ENCODE data around the gene MRPL4. TPM values are rescaled to one million over a fixed set of nuclear protein-coding genes. Genes with fewer than 3 reads are reported as not detected.
A peak's percentile ranks its signal among the peaks of the same experiment; 100 is the strongest.

Gene MRPL4
- total RNA-seq, 2 experiments from 2014 or later, result 44.6 to 47.3 TPM

GRCh38 chr19:10228393-10228792, 23.6 kb upstream of the MRPL4 start:
- Histone ChIP-seq H3K36me3 (ENCODE audit: insufficient read depth, low read length) (peaks cover 11% of the 10 kb centered on the region), H3K4me1 (ENCODE audit: insufficient read depth, low read length) (peaks cover 40% of the 10 kb centered on the region), H3K9me3 (ENCODE audit: control insufficient read depth in 1 of 2, insufficient read depth in 1 of 2, low read length in 2 of 2) (no peaks in the 10 kb centered on the region), H3K4me3 (ENCODE audit: low read length) (no peak overlapping the region), H3K27me3 (ENCODE audit: control insufficient read depth in 1 of 2, insufficient read depth in 2 of 2, low read length in 2 of 2) (no peaks in the 10 kb centered on the region), H3K27ac (ENCODE audit: low read depth in 1 of 2, low read length in 2 of 2) (no peak overlapping the region)
- Mint-ChIP-seq H3K4me1 (ENCODE audit: low read depth) (peaks cover 23% of the 10 kb centered on the region), H3K4me3 (peak overlapping the region; percentile 92), H3K9me3 (no peaks in the 10 kb centered on the region), H3K36me3 (ENCODE audit: low read depth) (peaks cover 5% of the 10 kb centered on the region), H3K27me3 (no peaks in the 10 kb centered on the region), H3K27ac (peak overlapping the region; percentile 92)
- no peak for TF ChIP-seq CTCF (IDR thresholded peaks at IDR 0.05)
- ATAC-seq (ENCODE audit: poor library complexity) (no peak), DNase-seq (peak in 1 of 14 experiments; percentile 46)
- intact Hi-C loops (cut with DNase I, micrococcal nuclease), result loop anchor here in 1 of 2 experiments (10.0 kb wide), 1 partner anchor 374 kb away; no protein-coding TSS in a partner anchor
- ChIA-PET POLR2A (no interaction called here), CTCF (interaction anchor here (1.0 to 3.0 kb wide), 5 partner anchors 9 to 33 kb away, joined by 4 to 38 read pairs (median 6); partner anchors contain the start of gene MRPL4)

GRCh38 chr19:10228920-10229319, 23.1 kb upstream of the MRPL4 start:
- H3K4me1 Mint-ChIP-seq (ENCODE audit: low read depth), result peaks cover 23% of the 10 kb centered on the region
- Histone ChIP-seq H3K9me3 (ENCODE audit: control insufficient read depth in 1 of 2, insufficient read depth in 1 of 2, low read length in 2 of 2) (no peaks in the 10 kb centered on the region), H3K27me3 (ENCODE audit: control insufficient read depth in 1 of 2, insufficient read depth in 2 of 2, low read length in 2 of 2) (no peaks in the 10 kb centered on the region), H3K36me3 (ENCODE audit: insufficient read depth, low read length) (peaks cover 11% of the 10 kb centered on the region), H3K4me3 (ENCODE audit: low read length) (no peak overlapping the region), H3K4me1 (ENCODE audit: insufficient read depth, low read length) (peaks cover 40% of the 10 kb centered on the region), H3K27ac (ENCODE audit: low read depth in 1 of 2, low read length in 2 of 2) (no peak overlapping the region)
- H3K9me3 Mint-ChIP-seq, result no peaks in the 10 kb centered on the region
- ATAC-seq (ENCODE audit: poor library complexity), result no peak
- no peaks in the 10 kb centered on the region for H3K27me3 Mint-ChIP-seq
- peak; percentile 75 for TF ChIP-seq CTCF (IDR thresholded peaks at IDR 0.05)
- peak overlapping the region; percentile 92 for H3K27ac Mint-ChIP-seq
- peaks cover 4% of the 10 kb centered on the region for H3K36me3 Mint-ChIP-seq (ENCODE audit: low read depth)
- DNase-seq, result peak in 11 of 14 experiments; percentile 21 to 71 (median 25)
- ChIA-PET CTCF (interaction anchor here (1.0 to 3.0 kb wide), 5 partner anchors 10 to 33 kb away, joined by 4 to 38 read pairs (median 6); partner anchors contain the start of gene MRPL4), POLR2A (interaction anchor here (1.3 kb wide), 1 partner anchor 21 kb away, joined by 3 read pairs; no protein-coding TSS in a partner anchor)
- intact Hi-C loops (cut with DNase I, micrococcal nuclease), result loop anchor here (1.0 to 10.0 kb wide), 2 partner anchors 21 to 374 kb away; no protein-coding TSS in a partner anchor
- H3K4me3 Mint-ChIP-seq, result peak overlapping the region; percentile 92

- H3K27me3 ChIP-seq (ENCODE audit: control insufficient read depth in 1 of 2, insufficient read depth in 2 of 2, low read length in 2 of 2), result no peaks in the 10 kb centered on the region
- Mint-ChIP-seq H3K27me3 (no peaks in the 10 kb centered on the region), H3K36me3 (ENCODE audit: low read depth) (no peaks in the 10 kb centered on the region), H3K27ac (peak overlapping the region; percentile 92), H3K9me3 (no peaks in the 10 kb centered on the region), H3K4me3 (peak overlapping the region; percentile 92), H3K4me1 (ENCODE audit: low read depth) (peaks cover 24% of the 10 kb centered on the region)
- no peaks in the 10 kb centered on the region for H3K9me3 ChIP-seq (ENCODE audit: control insufficient read depth in 1 of 2, insufficient read depth in 1 of 2, low read length in 2 of 2)
- H3K36me3 ChIP-seq (ENCODE audit: insufficient read depth, low read length), result no peaks in the 10 kb centered on the region
- peak overlapping the region; percentile 86 to 90 for H3K27ac ChIP-seq (ENCODE audit: low read depth in 1 of 2, low read length in 2 of 2)
- ATAC-seq (ENCODE audit: poor library complexity), result peak; percentile 66
- TF ChIP-seq CTCF (IDR thresholded peaks at IDR 0.05), result no peak
- peak overlapping the region; percentile 96 for H3K4me3 ChIP-seq (ENCODE audit: low read length)
- ChIA-PET POLR2A (interaction anchor here (0.9 to 1.3 kb wide), 2 partner anchors 20 to 150 kb away, joined by 3 read pairs; partner anchors contain the start of gene TYK2), CTCF (interaction anchor here (1.0 to 3.0 kb wide), 2 partner anchors 10 to 19 kb away, joined by 3 to 38 read pairs; no protein-coding TSS in a partner anchor)
- intact Hi-C loops (cut with DNase I, micrococcal nuclease), result loop anchor here (5.0 kb wide), 1 partner anchor 33 kb away; no protein-coding TSS in a partner anchor
- peaks cover 50% of the 10 kb centered on the region for H3K4me1 ChIP-seq (ENCODE audit: insufficient read depth, low read length)
- peak; percentile 11 to 94 (median 62) for DNase-seq
These were observed 21.7 kb upstream of the MRPL4 start for GRCh38 chr19:10230173-10230860.
